Kidney (tissue), 14 donors: ENCODE data around the gene BRD1. TPM values are rescaled to one million over a fixed set of nuclear protein-coding genes. Genes with fewer than 3 reads are reported as not detected.
A peak's percentile ranks its signal among the peaks of the same experiment; 100 is the strongest.

ENCODE experiments used
- DNase-seq, 5 donors: peaks; one replicate each; pipeline ENCODE4 v3.0.0-alpha.2; 2013 to 2020
- FAIRE-seq: peaks from 2 replicates; lab custom pipeline; 2012; peaks lifted over from hg19 to GRCh38; lab: Jason Lieb, UNC
- H3K27ac ChIP-seq, 2 donors: one replicate each; pipeline ENCODE4 v1.7.0; 2013; ENCODE audit warnings: low read depth in 2 of 2, low read length in 2 of 2, inconsistent platforms in 1 of 2
- H3K27me3 ChIP-seq: one replicate; pipeline ENCODE4 v1.7.1; 2013; ENCODE audit warnings: low read length, inconsistent platforms; ENCODE audit not compliant: control insufficient read depth, insufficient read depth
- H3K36me3 ChIP-seq, 3 donors: one replicate each; pipeline versions ENCODE4 v1.7.0 to v1.7.1; 2013; ENCODE audit warnings: low read length in 3 of 3, control low read depth in 1 of 3, inconsistent platforms in 1 of 3; ENCODE audit not compliant: insufficient read depth in 3 of 3, control insufficient read depth in 2 of 3
- H3K4me1 ChIP-seq, 3 donors: one replicate each; pipeline versions ENCODE4 v1.7.0 to v1.7.1; 2013; ENCODE audit warnings: low read length in 3 of 3, inconsistent platforms in 1 of 3, low read depth in 1 of 3; ENCODE audit not compliant: control insufficient read depth in 2 of 3, insufficient read depth in 2 of 3
- H3K4me3 ChIP-seq, 3 donors: one replicate each; pipeline versions ENCODE4 v1.7.0 to v1.8.1; 2013; ENCODE audit warnings: low read length in 3 of 3, control low read depth in 1 of 3, inconsistent platforms in 1 of 3
- H3K9ac ChIP-seq, 3 donors: one replicate each; pipeline versions ENCODE4 v1.7.0 to v1.7.1; 2013; ENCODE audit warnings: low read length in 3 of 3, control low read depth in 1 of 3, inconsistent platforms in 1 of 3
- H3K9me3 ChIP-seq, 3 donors: one replicate each; pipeline versions ENCODE4 v1.7.0 to v1.7.1; 2013; ENCODE audit warnings: low read length in 3 of 3, control low read depth in 1 of 3, inconsistent platforms in 1 of 3; ENCODE audit not compliant: control insufficient read depth in 2 of 3, insufficient read depth in 1 of 3
- CTCF ChIP-seq: IDR thresholded peaks from 3 replicates; pipeline ENCODE4 v1.5.1; 2012; ENCODE audit warnings: mild to moderate bottlenecking, moderate library complexity, borderline replicate concordance; ENCODE audit not compliant: insufficient read depth; ENCODE audit errors: extremely low read depth
- intact Hi-C: fragments of 100-400 bp; cut with DNase I; formaldehyde crosslinking; loops from one replicate; pipeline ENCODE4 v1.11.1; 2022
- polyA plus RNA-seq: library from polyadenylated mRNA; stranded (reverse); fragments of 350-450 nt; fragmentation: Illumina TruSeq; extraction: RNeasy Lipid Tissue Mini Kit (QIAGEN cat#74804); gene quantifications from one replicate; pipeline ENCODE4 v1.2.3, GENCODE V29; 2014; ENCODE audit warnings: low read depth, low replicate concordance; ENCODE audit not compliant: insufficient read depth
- total RNA-seq: library from RNA; stranded (reverse); fragmentation: NEBNext Ultra II Directional; extraction: Animal tissue kit (Norgen Biotek cat#: 25700); gene quantifications from one replicate; pipeline ENCODE4 v1.2.1, GENCODE V29; 2021
- donor health status: control.
- donor health status: control.
- donor health status: control.
- donor health status: control.
- donor health status: control.
- donor health status: DM: yes; HTN: yes; CAD: no.
- donor health status: Normal renal cell carcinoma (clear cell type).

BRD1 gene
- total and polyA plus RNA-seq, 2 donors from 2014 or later, result 8.1 to 40.5 TPM

GRCh38 chr22:49776891-49777290 is 50.8 kb downstream of the BRD1 start:
- H3K27ac ChIP-seq, result no peak overlapping the region
- intact Hi-C loops, result no loop called here
- no peaks in the 10 kb centered on the region for H3K9me3 ChIP-seq
- TF ChIP-seq CTCF, result no peak
- peaks cover 0 to 2% (median 0%) of the 10 kb centered on the region in 3 donors for H3K4me1 ChIP-seq
- H3K27me3 ChIP-seq, result no peaks in the 10 kb centered on the region
- FAIRE-seq (no peak), DNase-seq (peak in 2 of 5 donors; percentile 33 to 75)
- H3K36me3 ChIP-seq, result peaks cover 0 to 42% (median 16%) of the 10 kb centered on the region in 3 donors
- H3K9ac ChIP-seq, result no peak overlapping the region
- no peak overlapping the region for H3K4me3 ChIP-seq

- H3K27me3 ChIP-seq, result no peaks in the 10 kb centered on the region
- H3K9ac ChIP-seq, result no peak overlapping the region
- DNase-seq, result peak in 2 of 5 donors; percentile 44 to 70
- no peak overlapping the region for H3K27ac ChIP-seq
- TF ChIP-seq CTCF, result no peak
- H3K4me1 ChIP-seq, result peaks cover 0 to 2% (median 0%) of the 10 kb centered on the region in 3 donors
- H3K36me3 ChIP-seq, result peaks cover 0 to 38% (median 16%) of the 10 kb centered on the region in 3 donors
- H3K4me3 ChIP-seq, result no peak overlapping the region
- FAIRE-seq, result no peak
- H3K9me3 ChIP-seq, result no peaks in the 10 kb centered on the region
- intact Hi-C loops, result no loop called here
Observed at GRCh38 chr22:49775867-49776511, 51.7 kb downstream of the BRD1 start.

- no peak overlapping the region for H3K4me3 ChIP-seq
- FAIRE-seq, result no peak
- TF ChIP-seq CTCF, result no peak
- no peaks in the 10 kb centered on the region for H3K27me3 ChIP-seq
- H3K36me3 ChIP-seq, result peaks cover 0 to 38% (median 16%) of the 10 kb centered on the region in 3 donors
- no peaks in the 10 kb centered on the region for H3K9me3 ChIP-seq
- peak in 1 of 5 donors; percentile 53 for DNase-seq
- H3K9ac ChIP-seq, result no peak overlapping the region
- intact Hi-C loops, result no loop called here
- no peaks in the 10 kb centered on the region for H3K4me1 ChIP-seq
- H3K27ac ChIP-seq, result no peak overlapping the region
Observed at GRCh38 chr22:49775191-49775866, 52.3 kb downstream of the BRD1 start.
